B cell (primary cell): ENCODE results near the gene TTC38.

ENCODE experiments used
- CTCF ChIP-seq: fragments of 200-600 bp; IDR thresholded peaks from one replicate; pipeline ENCODE4 v1.8.0; 2022; ENCODE audit warnings: antibody characterized with exemption, mild to moderate bottlenecking
- EZH2 ChIP-seq: IDR thresholded peaks from 2 replicates; pipeline ENCODE4 v1.6.1; 2012; ENCODE audit warnings: borderline replicate concordance, low read depth, mild to moderate bottlenecking, moderate library complexity, low read length; ENCODE audit not compliant: insufficient read depth, poor library complexity, severe bottlenecking

DNA sequence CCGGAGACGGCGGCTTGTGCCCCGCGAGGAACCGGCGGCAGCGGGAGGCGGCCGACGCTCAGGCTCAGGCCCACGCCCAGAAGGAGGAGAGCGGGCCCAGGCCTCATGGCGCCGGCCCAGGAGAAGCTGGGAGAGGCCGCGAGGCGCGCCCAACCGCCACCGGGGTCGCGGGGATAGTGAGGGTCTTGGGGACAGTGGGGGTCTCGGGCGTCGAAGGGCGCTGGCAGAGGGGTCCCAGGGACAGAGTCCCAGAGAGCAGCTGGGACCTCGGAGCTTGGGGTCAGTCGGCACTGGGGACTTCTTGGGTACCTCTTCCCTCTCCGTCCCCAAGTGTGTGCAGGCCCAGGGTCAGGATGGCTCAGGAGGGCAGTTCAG lies 4.6 kb upstream of the TTC38 start, which contains the start of gene PKDREJ:
- no peak for TF ChIP-seq EZH2
- TF ChIP-seq CTCF = no peak
